ENCODE measurements around the gene DCAF8L1.

The DCAF8L1 gene

GRCh38 chrX:27953171-27953570 lies 28.1 kb downstream of the DCAF8L1 start:
- Histone ChIP-seq H2AFZ (ENCODE audit: low read depth) (no peak overlapping the region), H3K27ac (no peak overlapping the region), H4K20me1 (ENCODE audit: insufficient read depth) (no peaks in the 10 kb centered on the region), H3K9ac (no peak overlapping the region), H3K4me3 (IDR thresholded peaks at IDR 0.05; ENCODE audit: insufficient read depth, low read depth, low read length) (no peak overlapping the region), H3K36me3 (ENCODE audit: insufficient read depth) (no peaks in the 10 kb centered on the region), H3K4me2 (no peak overlapping the region), H3K79me2 (ENCODE audit: insufficient read depth, low read depth) (no peaks in the 10 kb centered on the region), H3K4me1 (ENCODE audit: low read depth, poor library complexity, severe bottlenecking) (no peaks in the 10 kb centered on the region), H3K27me3 (ENCODE audit: insufficient read depth, low read depth) (no peaks in the 10 kb centered on the region)
- TF ChIP-seq CTCF (conservative IDR thresholded peaks at IDR 0.05; ENCODE audit: low read depth, low read length) = no peak

GRCh38 chrX:27933361-27933760 lies 47.9 kb downstream of the DCAF8L1 start:
- H3K79me2 ChIP-seq (ENCODE audit: insufficient read depth, low read depth) = no peaks in the 10 kb centered on the region
- H3K27me3 ChIP-seq (ENCODE audit: insufficient read depth, low read depth) = no peaks in the 10 kb centered on the region
- H3K27ac ChIP-seq = no peak overlapping the region
- no peak for TF ChIP-seq CTCF (conservative IDR thresholded peaks at IDR 0.05; ENCODE audit: low read depth, low read length)
- no peak overlapping the region for H3K4me3 ChIP-seq (IDR thresholded peaks at IDR 0.05; ENCODE audit: insufficient read depth, low read depth, low read length)
- no peak overlapping the region for H3K4me2 ChIP-seq
- no peaks in the 10 kb centered on the region for H4K20me1 ChIP-seq (ENCODE audit: insufficient read depth)
- H3K4me1 ChIP-seq (ENCODE audit: low read depth, poor library complexity, severe bottlenecking) = no peaks in the 10 kb centered on the region
- no peaks in the 10 kb centered on the region for H3K36me3 ChIP-seq (ENCODE audit: insufficient read depth)
- H2AFZ ChIP-seq (ENCODE audit: low read depth) = no peak overlapping the region
- no peak overlapping the region for H3K9ac ChIP-seq

All from KMS-11 (cell line).